MM.1S (cell line): ENCODE measurements around the gene DGKG.

Experiments
- DNase-seq: peaks from one replicate; pipeline ENCODE4 v3.0.0-alpha.2; 2015
- H2AFZ ChIP-seq: fragments of 300-600 bp; sonication (generic); 2 replicates; pipeline ENCODE4 v1.6.0; 2016; ENCODE audit warnings: antibody characterized with exemption, low read length
- H3F3A ChIP-seq: fragments of 300-600 bp; sonication (generic); 2 replicates; pipeline ENCODE4 v1.6.1; 2016; ENCODE audit warnings: mild to moderate bottlenecking, antibody characterized with exemption, low read length, moderate library complexity, mixed read lengths; ENCODE audit not compliant: insufficient read depth
- H3K27ac ChIP-seq: fragments of 300-600 bp; sonication (generic); 2 replicates; pipeline ENCODE4 v1.5.1; 2016; ENCODE audit warnings: mild to moderate bottlenecking, low read length
- H3K27me3 ChIP-seq: fragments of 300-600 bp; sonication (generic); replicated peaks from 2 replicates; pipeline ENCODE4 v1.6.0; 2016; ENCODE audit warnings: low read length; ENCODE audit not compliant: insufficient read depth
- H3K36me3 ChIP-seq: fragments of 300-600 bp; sonication (generic); replicated peaks from 2 replicates; pipeline ENCODE4 v1.6.1; 2016; ENCODE audit warnings: mild to moderate bottlenecking, low read length, mixed read lengths; ENCODE audit not compliant: insufficient read depth
- H3K4me1 ChIP-seq: fragments of 300-600 bp; sonication (generic); 2 replicates; pipeline ENCODE4 v1.6.1; 2016; ENCODE audit warnings: low read length, mixed read lengths
- H3K4me2 ChIP-seq: fragments of 300-600 bp; sonication (generic); 2 replicates; pipeline ENCODE4 v1.6.0; 2016; ENCODE audit warnings: low read depth, low read length
- H3K4me3 ChIP-seq: fragments of 300-600 bp; sonication (generic); 2 replicates; pipeline ENCODE4 v1.5.1; 2016; ENCODE audit warnings: low read length, mixed read lengths
- H3K79me2 ChIP-seq: fragments of 300-600 bp; sonication (generic); 2 replicates; pipeline ENCODE4 v1.6.1; 2016; ENCODE audit warnings: mixed run types, low read length, mixed read lengths
- H3K9ac ChIP-seq: fragments of 300-600 bp; sonication (generic); 2 replicates; pipeline ENCODE4 v1.6.1; 2016; ENCODE audit warnings: low read length, mixed read lengths
- H3K9me2 ChIP-seq: fragments of 300-600 bp; sonication (generic); replicated peaks from 2 replicates; pipeline ENCODE4 v1.6.1; 2016; ENCODE audit warnings: mild to moderate bottlenecking, low read length, mixed read lengths; ENCODE audit not compliant: insufficient read depth
- H3K9me3 ChIP-seq: fragments of 300-600 bp; sonication (generic); replicated peaks from 2 replicates; pipeline ENCODE4 v1.6.1; 2016; ENCODE audit warnings: mild to moderate bottlenecking, low read length, mixed read lengths; ENCODE audit not compliant: insufficient read depth
- H4K20me1 ChIP-seq: fragments of 300-600 bp; sonication (generic); 2 replicates; pipeline ENCODE4 v1.6.1; 2016; ENCODE audit warnings: mild to moderate bottlenecking, low read length, moderate library complexity, mixed read lengths; ENCODE audit not compliant: insufficient read depth
- CTCF ChIP-seq: fragments of 300-600 bp; sonication (generic); IDR thresholded peaks from 2 replicates; pipeline ENCODE4 v1.5.1; 2016; ENCODE audit warnings: antibody characterized with exemption, low read length, mixed read lengths
- EZH2 ChIP-seq: fragments of 300-600 bp; sonication (generic); optimal IDR thresholded peaks from 2 replicates; pipeline ENCODE3; 2017; ENCODE audit warnings: low read depth, mild to moderate bottlenecking, antibody characterized with exemption, low read length, mixed read lengths
- EZH2phosphoT487 ChIP-seq: fragments of 300-600 bp; sonication (generic); IDR thresholded peaks from 2 replicates; pipeline ENCODE4 v1.6.1; 2018; ENCODE audit warnings: antibody characterized with exemption, low read length

DGKG gene

GRCh38 chr3:186315581-186316354 lies 46.3 kb downstream of the DGKG start:
- Histone ChIP-seq H3K4me2 (no peak overlapping the region), H3K36me3 (no peaks in the 10 kb centered on the region), H3K79me2 (no peaks in the 10 kb centered on the region), H3K9ac (no peak overlapping the region), H2AFZ (no peak overlapping the region), H3F3A (no peaks in the 10 kb centered on the region), H3K9me2 (no peaks in the 10 kb centered on the region), H3K4me3 (no peak overlapping the region), H3K27ac (no peak overlapping the region), H3K4me1 (no peaks in the 10 kb centered on the region), H4K20me1 (no peaks in the 10 kb centered on the region), H3K27me3 (no peaks in the 10 kb centered on the region), H3K9me3 (no peaks in the 10 kb centered on the region)
- no peak for TF ChIP-seq EZH2
- TF ChIP-seq EZH2phosphoT487 = no peak
- TF ChIP-seq CTCF = no peak
- DNase-seq = no peak

DNA sequence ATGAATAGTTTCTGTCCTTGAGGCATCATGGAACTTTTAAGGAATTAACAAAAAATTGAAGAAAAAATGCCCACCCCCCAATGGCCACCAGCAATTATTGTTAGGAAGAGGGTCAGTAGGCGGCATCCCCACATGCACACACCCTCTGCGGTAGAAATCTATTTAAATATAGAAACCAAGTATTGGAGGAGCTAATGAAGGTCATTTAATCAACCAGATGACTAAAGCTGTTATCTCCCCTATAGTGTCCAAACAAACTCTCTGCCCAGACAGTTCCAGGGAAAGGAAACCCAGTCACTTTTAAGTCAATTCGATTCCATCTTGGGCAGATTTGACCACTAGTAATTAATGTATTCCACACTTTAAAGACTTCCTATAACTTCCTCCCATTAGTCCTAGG lies 47.1 kb downstream of the DGKG start:
- H3K4me2 ChIP-seq = no peak overlapping the region
- no peaks in the 10 kb centered on the region for H4K20me1 ChIP-seq
- H3K79me2 ChIP-seq = no peaks in the 10 kb centered on the region
- no peak for DNase-seq
- H3K4me1 ChIP-seq = no peaks in the 10 kb centered on the region
- no peak overlapping the region for H2AFZ ChIP-seq
- no peaks in the 10 kb centered on the region for H3K9me3 ChIP-seq
- no peak for TF ChIP-seq CTCF
- TF ChIP-seq EZH2 = no peak
- no peak for TF ChIP-seq EZH2phosphoT487
- H3K36me3 ChIP-seq = no peaks in the 10 kb centered on the region
- no peak overlapping the region for H3K27ac ChIP-seq
- H3F3A ChIP-seq = no peaks in the 10 kb centered on the region
- no peaks in the 10 kb centered on the region for H3K27me3 ChIP-seq
- no peaks in the 10 kb centered on the region for H3K9me2 ChIP-seq
- no peak overlapping the region for H3K4me3 ChIP-seq
- H3K9ac ChIP-seq = no peak overlapping the region

- TF ChIP-seq EZH2 = no peak
- no peak for TF ChIP-seq EZH2phosphoT487
- TF ChIP-seq CTCF = no peak
- Histone ChIP-seq H4K20me1 (no peaks in the 10 kb centered on the region), H3K9ac (no peak overlapping the region), H3K27ac (no peak overlapping the region), H3K79me2 (no peaks in the 10 kb centered on the region), H3K4me1 (no peaks in the 10 kb centered on the region), H3F3A (no peaks in the 10 kb centered on the region), H3K4me3 (no peak overlapping the region), H3K9me2 (no peaks in the 10 kb centered on the region), H3K9me3 (no peaks in the 10 kb centered on the region), H2AFZ (no peak overlapping the region), H3K27me3 (no peaks in the 10 kb centered on the region), H3K4me2 (no peak overlapping the region), H3K36me3 (no peaks in the 10 kb centered on the region)
- DNase-seq = no peak
These were observed 50.6 kb downstream of the DGKG start for GRCh38 chr3:186311441-186311840.
